Dendritic cell treated with granulocyte-macrophage colony-stimulating factor and Interleukin-4, amounts not matched to agents 40 ng/mL and 50 ng/mL, for 4 days (primary cell): Measurements from ENCODE around the gene CRYGC.

ENCODE experiments used
- H3K27ac Mint-ChIP-seq: one replicate; pipeline ENCODE4 v1.8.0; 2022; ENCODE audit warnings: mild to moderate bottlenecking, mixed read lengths
- H3K27me3 Mint-ChIP-seq: one replicate; pipeline ENCODE4 v1.8.0; 2022; ENCODE audit warnings: mild to moderate bottlenecking, mixed read lengths
- H3K36me3 Mint-ChIP-seq: one replicate; pipeline ENCODE4 v1.8.0; 2022; ENCODE audit warnings: low read depth, mixed read lengths
- H3K4me1 Mint-ChIP-seq: one replicate; pipeline ENCODE4 v1.8.0; 2022; ENCODE audit warnings: low read depth, mixed read lengths
- H3K4me3 Mint-ChIP-seq: one replicate; pipeline ENCODE4 v1.8.0; 2022; ENCODE audit warnings: mild to moderate bottlenecking, moderate library complexity, mixed read lengths
- H3K9me3 Mint-ChIP-seq: one replicate; pipeline ENCODE4 v1.8.0; 2022; ENCODE audit warnings: mixed read lengths
- intact Hi-C: fragments of 100-400 bp; cut with micrococcal nuclease; formaldehyde crosslinking; loops from one replicate; pipeline ENCODE4 v1.15.0; 2022

Gene CRYGC, protein sequence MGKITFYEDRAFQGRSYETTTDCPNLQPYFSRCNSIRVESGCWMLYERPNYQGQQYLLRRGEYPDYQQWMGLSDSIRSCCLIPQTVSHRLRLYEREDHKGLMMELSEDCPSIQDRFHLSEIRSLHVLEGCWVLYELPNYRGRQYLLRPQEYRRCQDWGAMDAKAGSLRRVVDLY

DNA sequence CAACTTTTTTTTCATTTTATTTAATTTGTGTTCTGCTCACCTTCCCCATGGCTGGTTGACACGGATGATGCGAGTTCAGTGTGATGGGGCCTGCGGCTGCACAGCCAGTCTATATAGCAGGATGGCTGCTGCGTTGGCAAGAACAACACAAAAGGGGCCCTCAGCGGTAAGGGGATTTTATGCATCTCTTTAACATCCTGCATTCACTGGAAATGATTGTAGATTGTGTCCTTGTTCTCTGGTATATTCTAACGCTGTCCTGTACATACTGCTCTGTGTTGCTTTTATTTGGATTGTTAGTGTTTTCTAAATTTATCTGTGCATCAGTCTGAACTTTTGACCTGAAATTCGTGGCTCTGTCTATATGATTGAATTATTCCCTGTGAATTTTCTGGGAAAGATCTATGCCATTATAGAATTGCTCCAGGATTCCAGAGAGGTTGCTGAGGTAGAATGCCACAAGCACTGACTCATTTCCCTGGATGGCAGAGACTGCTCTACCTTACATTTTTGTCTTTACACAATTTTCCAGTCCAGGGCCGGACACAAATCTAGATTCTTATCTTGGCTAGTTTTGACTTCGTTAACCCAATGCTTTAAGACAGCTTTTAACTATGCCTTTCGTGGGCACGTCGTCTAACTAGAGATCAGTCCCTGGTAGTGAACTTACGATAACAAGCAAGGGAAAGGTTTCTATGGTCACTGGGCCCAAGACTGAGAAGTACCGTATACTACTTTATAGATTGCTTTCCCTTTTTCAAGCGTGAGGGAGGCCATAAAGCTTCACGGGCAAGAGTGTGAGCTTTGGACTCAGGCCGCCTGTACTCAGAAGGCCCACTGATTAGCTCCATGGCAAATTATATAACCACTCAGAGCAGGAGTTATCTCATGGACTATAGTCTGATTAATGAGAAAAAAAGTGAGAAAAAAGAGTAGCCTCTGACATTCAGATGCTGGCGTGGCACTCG, at the start of gene CRYGC:
Gene CRYGC, minus strand, starts transcription at position 85 of the 968 bp plus-strand sequence. Its CDS starts 36 bp downstream, at position 49.
- intact Hi-C loops: no loop called here
- peaks cover 9% of the 10 kb centered on the region for H3K27me3 Mint-ChIP-seq

GRCh38 chr2:208179028-208179609, 49.5 kb upstream of the CRYGC start:
- intact Hi-C loops: loop anchor here (10.0 kb wide), 1 partner anchor 74 kb away; no protein-coding TSS in a partner anchor
- no peaks in the 10 kb centered on the region for H3K36me3 Mint-ChIP-seq

More for the DNA sequence above, at the start of gene CRYGC:
- Mint-ChIP-seq H3K9me3 (no peaks in the 10 kb centered on the region), H3K27ac (no peak within 1 kb of the TSS), H3K36me3 (no peaks in the 10 kb centered on the region), H3K4me3 (no peak within 1 kb of the TSS), H3K4me1 (peaks cover 6% of the 10 kb centered on the region)

GRCh38 chr2:208175840-208176153, 46.2 kb upstream of the CRYGC start:
- no peaks in the 10 kb centered on the region for H3K36me3 Mint-ChIP-seq
- intact Hi-C loops: loop anchor here (1.0 to 10.0 kb wide), 2 partner anchors 71 to 79 kb away; no protein-coding TSS in a partner anchor
- H3K4me3 Mint-ChIP-seq: no peak overlapping the region
- H3K27ac Mint-ChIP-seq: no peak overlapping the region
- peaks cover 40% of the 10 kb centered on the region for H3K4me1 Mint-ChIP-seq
- H3K27me3 Mint-ChIP-seq: no peaks in the 10 kb centered on the region
- H3K9me3 Mint-ChIP-seq: no peaks in the 10 kb centered on the region

More at GRCh38 chr2:208179028-208179609, 49.5 kb upstream of the CRYGC start:
- Mint-ChIP-seq H3K4me3 (no peak overlapping the region), H3K27ac (no peak overlapping the region), H3K9me3 (no peaks in the 10 kb centered on the region), H3K4me1 (peaks cover 35% of the 10 kb centered on the region), H3K27me3 (no peaks in the 10 kb centered on the region)

DNA sequence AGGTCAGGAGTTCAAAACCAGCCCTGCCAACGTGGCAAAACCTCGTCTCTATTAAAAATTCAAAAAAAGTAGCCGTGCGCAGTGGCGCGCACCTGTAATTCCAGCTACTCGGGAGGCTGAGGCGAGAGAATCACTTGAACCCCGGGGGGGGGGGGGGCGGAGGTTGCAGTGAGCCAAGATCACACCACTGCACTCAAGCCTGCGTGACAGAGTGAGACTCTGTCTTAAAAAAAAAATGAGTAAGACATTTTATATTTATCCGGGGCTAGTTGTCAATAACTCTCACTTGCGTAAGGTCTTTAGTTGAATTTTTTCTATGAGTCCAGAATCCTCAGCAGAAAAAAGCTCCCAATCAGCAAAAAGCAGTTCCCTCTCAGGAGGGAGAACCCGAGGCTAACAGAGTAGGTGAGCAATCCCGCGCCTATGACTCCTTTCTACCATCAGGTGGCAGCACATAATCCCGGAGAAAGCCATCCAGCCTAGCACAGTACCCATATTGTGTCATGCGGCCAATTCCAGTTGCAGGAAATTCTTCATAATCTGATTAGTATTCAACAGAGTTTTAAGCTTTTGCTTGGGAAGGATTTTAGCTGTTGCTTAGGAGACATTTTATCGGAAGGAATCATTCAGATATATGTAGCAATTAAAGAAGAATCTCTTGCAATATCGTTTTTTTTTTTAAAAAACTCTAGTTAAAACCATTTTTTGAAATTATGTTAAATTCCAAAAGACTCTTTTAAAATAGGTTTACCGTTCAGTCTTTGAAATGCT, 45.6 kb upstream of the CRYGC start:
- no peaks in the 10 kb centered on the region for H3K9me3 Mint-ChIP-seq
- H3K27me3 Mint-ChIP-seq: no peaks in the 10 kb centered on the region
- peaks cover 42% of the 10 kb centered on the region for H3K4me1 Mint-ChIP-seq

DNA sequence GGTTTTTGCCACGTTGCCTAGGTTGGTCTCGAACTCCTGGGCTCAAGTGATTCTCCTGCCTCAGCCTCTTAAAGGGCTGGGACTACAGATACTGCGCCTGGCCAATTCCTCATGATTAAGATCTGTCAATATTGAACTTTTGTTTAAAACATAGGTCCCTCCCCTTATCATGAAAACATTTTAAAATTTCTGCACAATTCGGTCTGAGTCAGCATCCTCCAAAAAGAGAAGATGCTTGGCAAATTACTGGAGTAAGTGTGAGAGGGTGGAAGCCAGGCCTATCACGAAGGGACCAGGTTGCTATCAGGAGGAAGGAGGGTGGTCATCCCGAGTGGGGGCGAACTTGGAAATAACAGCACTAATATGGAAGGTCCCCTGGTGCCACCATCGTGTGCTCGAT, 44.5 kb upstream of the CRYGC start:
- no peak overlapping the region for H3K4me3 Mint-ChIP-seq
- peaks cover 47% of the 10 kb centered on the region for H3K4me1 Mint-ChIP-seq
- peak overlapping the region; percentile 73 for H3K27ac Mint-ChIP-seq
- no peaks in the 10 kb centered on the region for H3K27me3 Mint-ChIP-seq
- H3K9me3 Mint-ChIP-seq: no peaks in the 10 kb centered on the region
- no peaks in the 10 kb centered on the region for H3K36me3 Mint-ChIP-seq
- intact Hi-C loops: loop anchor here (5.0 to 10.0 kb wide), 2 partner anchors 69 to 93 kb away; partner anchors contain the start of gene PIKFYVE

More for the DNA sequence above, 45.6 kb upstream of the CRYGC start:
- H3K4me3 Mint-ChIP-seq: no peak overlapping the region
- intact Hi-C loops: loop anchor here (1.0 to 10.0 kb wide), 2 partner anchors 70 to 79 kb away; no protein-coding TSS in a partner anchor
- no peaks in the 10 kb centered on the region for H3K36me3 Mint-ChIP-seq
- H3K27ac Mint-ChIP-seq: peak overlapping the region; percentile 73

DNA sequence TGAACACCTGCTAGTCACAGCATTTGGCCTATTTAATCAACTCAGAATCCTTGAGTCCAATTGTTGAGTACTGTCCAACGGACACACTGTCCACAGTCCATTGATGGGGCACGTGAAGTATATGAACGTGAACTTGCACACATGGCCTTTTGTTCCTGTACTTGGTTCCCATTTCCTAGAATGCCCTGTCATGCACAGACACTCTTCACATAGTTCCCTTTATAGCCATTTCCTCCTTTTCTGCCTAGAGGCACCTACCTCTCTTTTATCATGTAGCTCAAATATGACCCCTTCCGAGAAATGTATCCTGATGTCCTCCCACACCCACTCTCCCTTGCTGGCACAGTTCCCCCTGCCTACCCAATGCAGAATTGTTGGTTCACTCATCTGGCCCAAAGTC, 42.5 kb upstream of the CRYGC start:
- H3K4me1 Mint-ChIP-seq: peaks cover 47% of the 10 kb centered on the region
- H3K27me3 Mint-ChIP-seq: no peaks in the 10 kb centered on the region
- no peaks in the 10 kb centered on the region for H3K36me3 Mint-ChIP-seq
- H3K4me3 Mint-ChIP-seq: no peak overlapping the region
- H3K27ac Mint-ChIP-seq: peak overlapping the region; percentile 73
- H3K9me3 Mint-ChIP-seq: no peaks in the 10 kb centered on the region
- intact Hi-C loops: loop anchor here (5.0 to 10.0 kb wide), 2 partner anchors 67 to 95 kb away; partner anchors contain the start of gene PIKFYVE

DNA sequence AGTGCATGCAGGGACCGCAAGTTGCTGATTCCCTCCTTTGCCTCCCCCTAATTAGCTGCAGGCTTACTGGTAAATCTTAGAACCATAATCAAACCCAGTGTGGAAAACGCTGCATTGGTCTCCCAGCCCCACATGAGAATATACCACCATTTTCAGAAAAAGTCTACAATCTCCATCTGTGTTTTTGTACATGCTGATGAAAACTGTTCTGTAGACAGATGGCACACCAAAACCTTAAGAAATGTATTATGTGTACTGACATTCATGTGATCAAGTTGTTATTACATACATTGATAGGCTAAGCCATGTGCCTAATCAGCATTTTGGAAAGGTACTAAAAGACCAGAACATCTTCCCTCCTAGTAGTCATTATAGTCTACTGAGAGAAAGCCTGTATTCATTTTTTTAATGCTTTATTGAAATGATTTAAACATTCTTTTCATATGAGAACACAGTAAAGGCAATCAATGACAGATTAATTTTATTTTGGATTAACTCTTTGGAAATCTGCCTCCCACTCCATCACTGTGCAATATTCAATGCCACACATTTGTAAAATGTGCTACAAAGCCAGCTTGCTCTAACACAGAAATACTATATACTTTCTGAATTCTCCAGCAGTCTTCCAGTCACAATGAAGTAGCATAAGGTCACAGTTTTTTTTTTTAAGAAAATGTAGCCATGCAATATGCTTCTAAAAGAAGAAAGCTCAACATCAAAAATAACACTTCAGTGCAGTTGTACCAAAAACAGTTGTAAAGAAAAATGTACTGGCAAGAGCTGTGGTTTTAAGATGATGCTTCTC, 35.5 kb upstream of the CRYGC start:
- H3K4me1 Mint-ChIP-seq: peaks cover 4% of the 10 kb centered on the region
- no peak overlapping the region for H3K27ac Mint-ChIP-seq
- H3K36me3 Mint-ChIP-seq: no peaks in the 10 kb centered on the region
- no peaks in the 10 kb centered on the region for H3K9me3 Mint-ChIP-seq
- H3K4me3 Mint-ChIP-seq: no peak overlapping the region
- no peaks in the 10 kb centered on the region for H3K27me3 Mint-ChIP-seq
- intact Hi-C loops: no loop called here

DNA sequence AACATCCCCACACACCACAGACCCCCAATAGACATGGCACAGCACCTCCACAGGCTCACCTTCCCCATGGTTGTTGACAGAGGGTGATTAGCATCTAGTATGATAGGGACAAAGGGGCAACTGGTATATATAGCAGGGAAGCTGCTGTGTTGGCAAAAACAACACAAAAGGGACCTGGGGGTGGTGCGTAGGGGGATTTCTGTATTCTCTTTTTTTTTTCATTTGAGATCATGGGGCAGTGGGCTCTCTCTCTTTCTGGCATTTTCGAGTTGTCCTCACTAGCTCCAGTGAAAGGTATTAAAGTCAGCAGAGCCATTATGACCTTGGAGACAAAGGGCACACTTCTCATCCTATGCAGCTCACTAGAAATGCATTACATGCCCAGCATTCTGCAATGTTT, 33.9 kb upstream of the CRYGC start, which contains the start of gene CRYGA:
Gene CRYGA, minus strand, starts transcription at position 101 of the 400 bp plus-strand sequence. Its CDS starts 33 bp downstream, at position 68.
- Mint-ChIP-seq H3K4me1 (no peaks in the 10 kb centered on the region), H3K27me3 (no peaks in the 10 kb centered on the region), H3K4me3 (no peak within 1 kb of the TSS)

DNA sequence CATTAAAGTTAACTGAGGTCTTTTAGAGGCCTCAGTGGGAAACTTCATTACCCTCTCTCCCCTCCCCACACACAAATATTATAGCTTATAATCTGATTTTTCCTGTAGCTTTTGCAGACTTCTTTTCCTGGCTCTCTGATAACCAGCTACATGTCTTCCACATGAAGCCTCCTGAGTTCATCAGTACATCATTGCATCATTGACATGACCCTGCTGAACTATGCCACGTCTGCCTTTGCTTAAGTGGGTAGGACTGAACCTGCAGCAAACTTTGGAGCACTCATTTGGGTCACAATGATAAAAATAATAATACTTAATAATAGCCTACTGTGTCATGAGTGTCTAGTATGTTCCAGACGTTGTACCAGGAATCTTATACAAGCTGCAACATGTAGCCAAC, 26.8 kb upstream of the CRYGC start:
- Mint-ChIP-seq H3K27ac (no peak overlapping the region), H3K36me3 (no peaks in the 10 kb centered on the region), H3K4me1 (no peaks in the 10 kb centered on the region), H3K9me3 (peaks cover under 1% of the 10 kb centered on the region), H3K27me3 (peaks cover 1% of the 10 kb centered on the region), H3K4me3 (no peak overlapping the region)
- intact Hi-C loops: no loop called here

More for the DNA sequence above, 33.9 kb upstream of the CRYGC start, which contains the start of gene CRYGA:
- Mint-ChIP-seq H3K36me3 (no peaks in the 10 kb centered on the region), H3K27ac (peak within 1 kb of the TSS; percentile 13), H3K9me3 (no peaks in the 10 kb centered on the region)
- intact Hi-C loops: no loop called here

DNA sequence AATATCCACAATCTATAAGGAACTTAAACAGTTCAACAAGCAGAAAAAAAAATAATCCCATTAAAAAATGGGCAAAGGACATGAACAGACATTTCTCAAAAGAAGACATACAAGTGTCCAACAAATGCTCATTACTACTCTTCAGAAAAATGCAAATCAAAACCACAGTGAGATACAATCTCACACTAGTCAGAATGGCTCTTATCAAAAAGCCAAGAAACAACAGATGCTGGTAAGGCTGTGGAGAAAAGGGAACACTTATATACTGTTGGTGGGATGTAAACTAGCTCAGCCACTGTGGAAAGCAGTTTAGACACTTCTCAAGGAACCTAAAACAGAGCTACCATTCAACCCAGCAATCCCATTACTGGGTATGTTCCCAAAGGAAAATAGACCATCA, 23.5 kb upstream of the CRYGC start:
- H3K4me3 Mint-ChIP-seq: no peak overlapping the region
- H3K4me1 Mint-ChIP-seq: peaks cover 14% of the 10 kb centered on the region
- peaks cover 1% of the 10 kb centered on the region for H3K27me3 Mint-ChIP-seq
- peaks cover 15% of the 10 kb centered on the region for H3K9me3 Mint-ChIP-seq
- intact Hi-C loops: no loop called here
- no peak overlapping the region for H3K27ac Mint-ChIP-seq
- H3K36me3 Mint-ChIP-seq: no peaks in the 10 kb centered on the region

DNA sequence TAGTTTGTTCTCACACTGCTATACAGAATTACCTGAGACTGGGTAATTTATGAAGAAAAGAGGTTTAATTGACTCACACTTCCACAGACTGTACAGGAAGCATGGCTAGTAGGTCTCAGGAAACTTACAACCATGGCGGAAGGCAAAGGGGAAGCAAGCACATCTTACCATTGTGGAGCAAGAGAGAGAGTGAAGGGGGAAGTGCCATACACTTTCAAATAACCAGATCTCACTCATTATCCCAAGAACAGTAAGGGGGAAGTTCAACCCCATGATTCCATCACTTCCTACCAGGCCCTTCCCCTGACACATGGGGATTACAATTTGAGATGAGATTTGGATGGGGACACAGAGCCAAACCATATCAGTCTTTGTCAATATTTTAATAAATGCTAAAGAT, 21.3 kb upstream of the CRYGC start:
- H3K27ac Mint-ChIP-seq: no peak overlapping the region
- H3K36me3 Mint-ChIP-seq: no peaks in the 10 kb centered on the region
- H3K4me3 Mint-ChIP-seq: no peak overlapping the region
- peaks cover 23% of the 10 kb centered on the region for H3K4me1 Mint-ChIP-seq
- H3K27me3 Mint-ChIP-seq: peaks cover 1% of the 10 kb centered on the region
- intact Hi-C loops: no loop called here
- peaks cover 15% of the 10 kb centered on the region for H3K9me3 Mint-ChIP-seq

DNA sequence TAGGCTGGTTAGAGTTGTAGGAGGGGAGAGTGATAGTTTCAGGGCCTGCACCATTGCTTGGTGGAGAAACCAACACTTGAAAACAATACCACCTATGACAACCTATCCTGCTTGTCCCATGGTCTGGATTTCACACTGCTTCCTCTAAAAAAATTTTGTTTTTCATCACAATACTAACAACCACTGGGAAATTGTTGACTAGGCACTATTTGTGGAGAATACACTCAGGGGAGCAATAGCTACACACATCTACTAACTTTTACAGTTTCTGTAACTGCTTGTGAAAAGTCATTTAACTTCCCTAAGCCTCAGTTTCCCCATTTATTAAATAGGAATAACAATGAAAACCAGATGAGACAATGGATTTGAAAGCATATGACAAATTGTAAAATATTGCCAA, 20.5 kb upstream of the CRYGC start:
- Mint-ChIP-seq H3K4me1 (peaks cover 23% of the 10 kb centered on the region), H3K9me3 (peaks cover 15% of the 10 kb centered on the region), H3K27ac (no peak overlapping the region), H3K27me3 (peaks cover 1% of the 10 kb centered on the region), H3K4me3 (no peak overlapping the region), H3K36me3 (no peaks in the 10 kb centered on the region)
- intact Hi-C loops: no loop called here
